Ascending aorta (tissue), 2 donors: Measurements from ENCODE around the gene TGM1. TPM values are rescaled to one million over a fixed set of nuclear protein-coding genes. Genes with fewer than 3 reads are reported as not detected.

Source experiments
- DNase-seq, 2 donors: peaks; one replicate each; pipeline ENCODE4 v3.0.0-alpha.2; 2019; ENCODE audit warnings: low spot score in 2 of 2
- H3K27ac ChIP-seq, 2 donors: fragments of 200-600 bp; sonication (generic); one replicate each; pipeline ENCODE4 v1.5.1; 2016 to 2017; ENCODE audit warnings: mild to moderate bottlenecking in 1 of 2
- H3K27me3 ChIP-seq: fragments of 200-600 bp; sonication (generic); one replicate; pipeline ENCODE4 v1.5.1; 2017
- H3K36me3 ChIP-seq, 2 donors: fragments of 200-600 bp; sonication (generic); one replicate each; pipeline ENCODE4 v1.5.1; 2016
- H3K4me1 ChIP-seq, 2 donors: fragments of 200-600 bp; sonication (generic); one replicate each; pipeline ENCODE4 v1.5.1; 2016 to 2017; ENCODE audit warnings: mild to moderate bottlenecking in 1 of 2
- H3K4me3 ChIP-seq, 2 donors: fragments of 200-600 bp; sonication (generic); one replicate each; pipeline ENCODE4 v1.5.1; 2016 to 2017; ENCODE audit warnings: mild to moderate bottlenecking in 1 of 2
- H3K9me3 ChIP-seq, 2 donors: fragments of 200-600 bp; sonication (generic); one replicate each; pipeline ENCODE4 v1.5.1; 2016
- CTCF ChIP-seq, 3 experiments: fragments of 200-600 bp in 2 of 3; fragments of 450-650 bp in 1 of 3; sonication (generic) in 2 of 3; IDR thresholded peaks; one replicate each; pipeline ENCODE4 v1.5.1; 2016 to 2019; ENCODE audit warnings: antibody characterized with exemption in 3 of 3, mild to moderate bottlenecking in 1 of 3, moderate library complexity in 1 of 3
- intact Hi-C: fragments of 100-400 bp; cut with DNase I; formaldehyde crosslinking; loops from one replicate; pipeline ENCODE4 v1.15.1; 2023
- total RNA-seq: library from RNA; depleted of rRNA; stranded (reverse); fragments of >200 nt; gene quantifications from one replicate; pipeline ENCODE4 v1.1.0, GENCODE V29; 2016

TGM1 gene
- total RNA-seq, 1 donor from 2014 or later: 1.7 TPM

GRCh38 chr14:24309538-24310264 lies 46.7 kb upstream of the TGM1 start, which contains the start of gene LTB4R2:
Gene LTB4R2, plus strand, starts transcription at chr14:24310140. Its CDS starts 525 bp downstream, at chr14:24310665.
- Histone ChIP-seq H3K9me3 (no peaks in the 10 kb centered on the region), H3K36me3 (peaks cover 22 to 24% of the 10 kb centered on the region in 2 donors), H3K4me1 (peaks cover 8 to 14% of the 10 kb centered on the region in 2 donors), H3K27me3 (no peaks in the 10 kb centered on the region), H3K4me3 (peak within 1 kb of the TSS; percentile 61 to 68), H3K27ac (peak within 1 kb of the TSS; percentile 65 to 68)
- no peak for DNase-seq
- intact Hi-C loops: loop anchor here (2.0 kb wide), 1 partner anchor 67 kb away; the partner anchor contains the start of gene TINF2
- no peak for TF ChIP-seq CTCF (IDR thresholded peaks at IDR 0.05)

- Histone ChIP-seq H3K9me3 (no peaks in the 10 kb centered on the region), H3K4me1 (peaks cover 8 to 14% of the 10 kb centered on the region in 2 donors), H3K27me3 (no peaks in the 10 kb centered on the region), H3K36me3 (peaks cover 33 to 36% of the 10 kb centered on the region in 2 donors), H3K4me3 (no peak overlapping the region), H3K27ac (no peak overlapping the region)
- DNase-seq: no peak
- intact Hi-C loops: loop anchor here (2.0 kb wide), 1 partner anchor 66 kb away; the partner anchor contains the start of gene TINF2
- peak in 2 of 3 experiments; percentile 3 to 5 for TF ChIP-seq CTCF (IDR thresholded peaks at IDR 0.05)
Measured at GRCh38 chr14:24308342-24309124, 45.6 kb upstream of the TGM1 start.

GRCh38 chr14:24307575-24308341 lies 44.8 kb upstream of the TGM1 start, which contains the start of gene CIDEB:
Gene CIDEB, minus strand, starts transcription at chr14:24307977. Its CDS starts 119 bp downstream, at chr14:24307858.
- H3K27me3 ChIP-seq: no peaks in the 10 kb centered on the region
- DNase-seq: no peak
- intact Hi-C loops: loop anchor here (2.0 kb wide), 1 partner anchor 65 kb away; the partner anchor contains the start of gene TINF2
- peaks cover 8 to 14% of the 10 kb centered on the region in 2 donors for H3K4me1 ChIP-seq
- no peak within 1 kb of the TSS for H3K27ac ChIP-seq
- H3K36me3 ChIP-seq: peaks cover 41 to 44% of the 10 kb centered on the region in 2 donors
- H3K9me3 ChIP-seq: no peaks in the 10 kb centered on the region
- TF ChIP-seq CTCF (IDR thresholded peaks at IDR 0.05): peak; percentile 56 to 88 (median 86)
- no peak within 1 kb of the TSS for H3K4me3 ChIP-seq

GRCh38 chr14:24307156-24307574 lies 44.2 kb upstream of the TGM1 start:
- Histone ChIP-seq H3K36me3 (peaks cover 47 to 50% of the 10 kb centered on the region in 2 donors), H3K27ac (no peak overlapping the region), H3K9me3 (no peaks in the 10 kb centered on the region), H3K4me1 (peaks cover 8 to 14% of the 10 kb centered on the region in 2 donors), H3K27me3 (no peaks in the 10 kb centered on the region), H3K4me3 (no peak overlapping the region)
- no peak for DNase-seq
- no peak for TF ChIP-seq CTCF (IDR thresholded peaks at IDR 0.05)
- intact Hi-C loops: no loop called here

GRCh38 chr14:24304019-24304387 lies 41.0 kb upstream of the TGM1 start:
- no peak for DNase-seq
- no peak overlapping the region for H3K4me3 ChIP-seq
- H3K9me3 ChIP-seq: no peaks in the 10 kb centered on the region
- H3K36me3 ChIP-seq: peaks cover 54 to 56% of the 10 kb centered on the region in 2 donors
- TF ChIP-seq CTCF (IDR thresholded peaks at IDR 0.05): no peak
- intact Hi-C loops: no loop called here
- H3K4me1 ChIP-seq: peaks cover 3 to 12% of the 10 kb centered on the region in 2 donors
- no peaks in the 10 kb centered on the region for H3K27me3 ChIP-seq
- H3K27ac ChIP-seq: no peak overlapping the region
